HEK293 (cell line): Measurements from ENCODE around the gene CTDSP2.
"Not testable (repeated sequence)": the region's sequence is repeated elsewhere in the genome, so short reads cannot be mapped to it uniquely, and the experiment has no call there.

Experiments
- CTCF ChIA-PET: fragments of 350-600 bp; formaldehyde crosslinking; extraction: SDS; loops from one replicate; lab custom pipeline; 2021; ENCODE audit warnings: antibody characterized with exemption; lab: Yijun Ruan, JAX
- POLR2A ChIA-PET: fragments of 300-600 bp; formaldehyde crosslinking; extraction: SDS; loops from one replicate; lab custom pipeline; 2020; ENCODE audit warnings: antibody characterized with exemption, inconsistent platforms; lab: Yijun Ruan, JAX
- H3K27ac ChIP-seq: fragments of 200-500 bp; sonication (Bioruptor generic); 2 replicates; pipeline ENCODE4 v1.5.1; 2014; ENCODE audit warnings: low read depth, low read length, control low read depth, inconsistent platforms; ENCODE audit errors: extremely low read depth
- H3K36me3 ChIP-seq, 2 experiments: fragments of 200-500 bp in 1 of 2; sonication (Bioruptor generic) in 1 of 2; 1 replicate in 1 of 2; 2 replicates in 1 of 2; pipeline ENCODE4 v1.5.1; 2014 to 2017; ENCODE audit warnings: inconsistent platforms in 2 of 2, low read length in 2 of 2; ENCODE audit not compliant: control insufficient read depth in 2 of 2, insufficient read depth in 1 of 2
- H3K4me1 ChIP-seq: fragments of 200-500 bp; sonication (Bioruptor generic); 2 replicates; pipeline ENCODE4 v1.5.1; 2014; ENCODE audit warnings: mild to moderate bottlenecking, low read length, inconsistent platforms; ENCODE audit not compliant: control insufficient read depth, insufficient read depth
- H3K4me3 ChIP-seq: 2 replicates; pipeline ENCODE4 v1.5.1; 2011; ENCODE audit warnings: low read depth, mild to moderate bottlenecking, control low read depth, low read length, moderate library complexity
- H3K9me3 ChIP-seq: fragments of 200-500 bp; sonication (Bioruptor generic); 2 replicates; pipeline ENCODE4 v1.5.1; 2014; ENCODE audit warnings: low read depth, low read length, inconsistent platforms; ENCODE audit not compliant: control insufficient read depth, insufficient read depth
- GLIS2 ChIP-seq: fragments of 450-650 bp; formaldehyde crosslinking; IDR thresholded peaks from 2 replicates; pipeline ENCODE4 v1.5.1; 2016; ENCODE audit warnings: missing biosample characterization, missing genetic modification characterization
- SALL2 ChIP-seq: fragments of 450-650 bp; formaldehyde crosslinking; IDR thresholded peaks from 2 replicates; pipeline ENCODE4 v1.5.0; 2017; ENCODE audit warnings: missing biosample characterization, mild to moderate bottlenecking, missing genetic modification characterization, borderline replicate concordance
- ZNF596 ChIP-seq: fragments of 450-650 bp; IDR thresholded peaks from 2 replicates; pipeline ENCODE4 v1.5.0; 2018; ENCODE audit warnings: missing biosample characterization, mild to moderate bottlenecking, missing genetic modification characterization, moderate library complexity
- ZNF600 ChIP-seq: fragments of 450-650 bp; formaldehyde crosslinking; IDR thresholded peaks from 2 replicates; pipeline ENCODE4 v1.5.1; 2016; ENCODE audit warnings: missing biosample characterization, missing genetic modification characterization
- ZNF629 ChIP-seq: fragments of 450-650 bp; formaldehyde crosslinking; IDR thresholded peaks from 2 replicates; pipeline ENCODE4 v1.5.1; 2017; ENCODE audit warnings: missing biosample characterization, missing genetic modification characterization
- TF ChIP-seq, protein P1 (sequence below): fragments of 450-650 bp; formaldehyde crosslinking; IDR thresholded peaks from 2 replicates; pipeline ENCODE4 v1.5.1; 2016; ENCODE audit warnings: missing biosample characterization, missing genetic modification characterization, borderline replicate concordance
- TF ChIP-seq, protein P2 (sequence below): fragments of 450-650 bp; formaldehyde crosslinking; IDR thresholded peaks from 2 replicates; pipeline ENCODE4 v1.5.1; 2016; ENCODE audit warnings: missing biosample characterization, missing genetic modification characterization
- TF ChIP-seq, protein P3 (sequence below): fragments of 450-650 bp; formaldehyde crosslinking; IDR thresholded peaks from 2 replicates; pipeline ENCODE4 v1.5.1; 2017; ENCODE audit warnings: missing biosample characterization, mild to moderate bottlenecking, missing genetic modification characterization, moderate library complexity
- TF ChIP-seq, protein P4 (sequence below): fragments of 450-650 bp; formaldehyde crosslinking; IDR thresholded peaks from 2 replicates; pipeline ENCODE4 v1.5.1; 2016; ENCODE audit warnings: missing biosample characterization, missing genetic modification characterization, borderline replicate concordance

CTDSP2 gene

DNA sequence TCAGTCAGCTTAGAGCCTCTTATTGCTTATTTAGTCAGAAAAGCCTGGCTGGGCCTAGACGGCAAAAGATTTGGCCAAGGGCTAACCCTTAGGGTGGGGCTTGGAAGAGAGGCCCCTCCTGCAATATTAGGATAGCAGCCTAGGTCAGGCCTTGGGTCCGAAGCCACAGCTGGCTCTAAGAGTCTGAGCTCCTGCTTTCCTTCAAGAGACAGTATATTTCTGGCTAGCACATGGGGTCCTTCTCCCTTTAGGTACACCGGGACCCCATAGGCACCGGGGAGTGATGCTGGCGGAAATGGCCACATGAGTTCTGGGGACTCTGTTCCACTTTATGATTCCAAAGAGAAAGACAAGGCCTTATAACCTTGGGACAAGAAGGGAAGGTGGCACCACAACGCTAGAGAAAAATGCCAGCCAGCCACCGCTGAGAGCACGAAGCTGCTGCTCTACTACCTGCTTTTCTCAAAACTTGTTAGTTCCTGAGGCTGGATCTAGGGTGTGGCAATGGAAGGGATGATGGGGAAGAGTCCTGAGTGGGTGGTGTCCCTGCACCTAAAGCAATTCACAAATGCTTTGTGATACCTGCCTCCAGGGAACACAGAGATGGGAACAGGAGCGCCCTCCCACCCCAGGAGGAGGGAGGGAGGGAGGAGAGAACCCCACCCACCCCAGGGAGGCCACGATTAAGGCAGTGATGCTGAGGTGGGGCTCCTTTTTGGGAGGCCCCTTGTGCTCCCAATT, 24.9 kb downstream of the CTDSP2 start (continued):
- TF ChIP-seq, protein P1, sequence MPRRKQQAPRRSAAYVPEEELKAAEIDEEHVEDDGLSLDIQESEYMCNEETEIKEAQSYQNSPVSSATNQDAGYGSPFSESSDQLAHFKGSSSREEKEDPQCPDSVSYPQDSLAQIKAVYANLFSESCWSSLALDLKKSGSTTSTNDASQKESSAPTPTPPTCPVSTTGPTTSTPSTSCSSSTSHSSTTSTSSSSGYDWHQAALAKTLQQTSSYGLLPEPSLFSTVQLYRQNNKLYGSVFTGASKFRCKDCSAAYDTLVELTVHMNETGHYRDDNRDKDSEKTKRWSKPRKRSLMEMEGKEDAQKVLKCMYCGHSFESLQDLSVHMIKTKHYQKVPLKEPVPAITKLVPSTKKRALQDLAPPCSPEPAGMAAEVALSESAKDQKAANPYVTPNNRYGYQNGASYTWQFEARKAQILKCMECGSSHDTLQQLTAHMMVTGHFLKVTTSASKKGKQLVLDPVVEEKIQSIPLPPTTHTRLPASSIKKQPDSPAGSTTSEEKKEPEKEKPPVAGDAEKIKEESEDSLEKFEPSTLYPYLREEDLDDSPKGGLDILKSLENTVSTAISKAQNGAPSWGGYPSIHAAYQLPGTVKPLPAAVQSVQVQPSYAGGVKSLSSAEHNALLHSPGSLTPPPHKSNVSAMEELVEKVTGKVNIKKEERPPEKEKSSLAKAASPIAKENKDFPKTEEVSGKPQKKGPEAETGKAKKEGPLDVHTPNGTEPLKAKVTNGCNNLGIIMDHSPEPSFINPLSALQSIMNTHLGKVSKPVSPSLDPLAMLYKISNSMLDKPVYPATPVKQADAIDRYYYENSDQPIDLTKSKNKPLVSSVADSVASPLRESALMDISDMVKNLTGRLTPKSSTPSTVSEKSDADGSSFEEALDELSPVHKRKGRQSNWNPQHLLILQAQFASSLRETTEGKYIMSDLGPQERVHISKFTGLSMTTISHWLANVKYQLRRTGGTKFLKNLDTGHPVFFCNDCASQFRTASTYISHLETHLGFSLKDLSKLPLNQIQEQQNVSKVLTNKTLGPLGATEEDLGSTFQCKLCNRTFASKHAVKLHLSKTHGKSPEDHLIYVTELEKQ (tag by site-specific recombination) = no peak
- no peak for TF ChIP-seq ZNF629 (tag by site-specific recombination)
- TF ChIP-seq, protein P2, sequence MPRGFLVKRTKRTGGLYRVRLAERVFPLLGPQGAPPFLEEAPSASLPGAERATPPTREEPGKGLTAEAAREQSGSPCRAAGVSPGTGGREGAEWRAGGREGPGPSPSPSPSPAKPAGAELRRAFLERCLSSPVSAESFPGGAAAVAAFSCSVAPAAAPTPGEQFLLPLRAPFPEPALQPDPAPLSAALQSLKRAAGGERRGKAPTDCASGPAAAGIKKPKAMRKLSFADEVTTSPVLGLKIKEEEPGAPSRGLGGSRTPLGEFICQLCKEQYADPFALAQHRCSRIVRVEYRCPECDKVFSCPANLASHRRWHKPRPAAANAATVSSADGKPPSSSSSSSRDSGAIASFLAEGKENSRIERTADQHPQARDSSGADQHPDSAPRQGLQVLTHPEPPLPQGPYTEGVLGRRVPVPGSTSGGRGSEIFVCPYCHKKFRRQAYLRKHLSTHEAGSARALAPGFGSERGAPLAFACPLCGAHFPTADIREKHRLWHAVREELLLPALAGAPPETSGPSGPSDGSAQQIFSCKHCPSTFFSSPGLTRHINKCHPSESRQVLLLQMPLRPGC (tag by site-specific recombination) = no peak
- TF ChIP-seq GLIS2 (tag by site-specific recombination) = no peak
- TF ChIP-seq, protein P3, sequence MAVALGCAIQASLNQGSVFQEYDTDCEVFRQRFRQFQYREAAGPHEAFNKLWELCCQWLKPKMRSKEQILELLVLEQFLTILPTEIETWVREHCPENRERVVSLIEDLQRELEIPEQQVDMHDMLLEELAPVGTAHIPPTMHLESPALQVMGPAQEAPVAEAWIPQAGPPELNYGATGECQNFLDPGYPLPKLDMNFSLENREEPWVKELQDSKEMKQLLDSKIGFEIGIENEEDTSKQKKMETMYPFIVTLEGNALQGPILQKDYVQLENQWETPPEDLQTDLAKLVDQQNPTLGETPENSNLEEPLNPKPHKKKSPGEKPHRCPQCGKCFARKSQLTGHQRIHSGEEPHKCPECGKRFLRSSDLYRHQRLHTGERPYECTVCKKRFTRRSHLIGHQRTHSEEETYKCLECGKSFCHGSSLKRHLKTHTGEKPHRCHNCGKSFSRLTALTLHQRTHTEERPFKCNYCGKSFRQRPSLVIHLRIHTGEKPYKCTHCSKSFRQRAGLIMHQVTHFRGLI (tag by site-specific recombination) = no peak
- TF ChIP-seq, protein P4, sequence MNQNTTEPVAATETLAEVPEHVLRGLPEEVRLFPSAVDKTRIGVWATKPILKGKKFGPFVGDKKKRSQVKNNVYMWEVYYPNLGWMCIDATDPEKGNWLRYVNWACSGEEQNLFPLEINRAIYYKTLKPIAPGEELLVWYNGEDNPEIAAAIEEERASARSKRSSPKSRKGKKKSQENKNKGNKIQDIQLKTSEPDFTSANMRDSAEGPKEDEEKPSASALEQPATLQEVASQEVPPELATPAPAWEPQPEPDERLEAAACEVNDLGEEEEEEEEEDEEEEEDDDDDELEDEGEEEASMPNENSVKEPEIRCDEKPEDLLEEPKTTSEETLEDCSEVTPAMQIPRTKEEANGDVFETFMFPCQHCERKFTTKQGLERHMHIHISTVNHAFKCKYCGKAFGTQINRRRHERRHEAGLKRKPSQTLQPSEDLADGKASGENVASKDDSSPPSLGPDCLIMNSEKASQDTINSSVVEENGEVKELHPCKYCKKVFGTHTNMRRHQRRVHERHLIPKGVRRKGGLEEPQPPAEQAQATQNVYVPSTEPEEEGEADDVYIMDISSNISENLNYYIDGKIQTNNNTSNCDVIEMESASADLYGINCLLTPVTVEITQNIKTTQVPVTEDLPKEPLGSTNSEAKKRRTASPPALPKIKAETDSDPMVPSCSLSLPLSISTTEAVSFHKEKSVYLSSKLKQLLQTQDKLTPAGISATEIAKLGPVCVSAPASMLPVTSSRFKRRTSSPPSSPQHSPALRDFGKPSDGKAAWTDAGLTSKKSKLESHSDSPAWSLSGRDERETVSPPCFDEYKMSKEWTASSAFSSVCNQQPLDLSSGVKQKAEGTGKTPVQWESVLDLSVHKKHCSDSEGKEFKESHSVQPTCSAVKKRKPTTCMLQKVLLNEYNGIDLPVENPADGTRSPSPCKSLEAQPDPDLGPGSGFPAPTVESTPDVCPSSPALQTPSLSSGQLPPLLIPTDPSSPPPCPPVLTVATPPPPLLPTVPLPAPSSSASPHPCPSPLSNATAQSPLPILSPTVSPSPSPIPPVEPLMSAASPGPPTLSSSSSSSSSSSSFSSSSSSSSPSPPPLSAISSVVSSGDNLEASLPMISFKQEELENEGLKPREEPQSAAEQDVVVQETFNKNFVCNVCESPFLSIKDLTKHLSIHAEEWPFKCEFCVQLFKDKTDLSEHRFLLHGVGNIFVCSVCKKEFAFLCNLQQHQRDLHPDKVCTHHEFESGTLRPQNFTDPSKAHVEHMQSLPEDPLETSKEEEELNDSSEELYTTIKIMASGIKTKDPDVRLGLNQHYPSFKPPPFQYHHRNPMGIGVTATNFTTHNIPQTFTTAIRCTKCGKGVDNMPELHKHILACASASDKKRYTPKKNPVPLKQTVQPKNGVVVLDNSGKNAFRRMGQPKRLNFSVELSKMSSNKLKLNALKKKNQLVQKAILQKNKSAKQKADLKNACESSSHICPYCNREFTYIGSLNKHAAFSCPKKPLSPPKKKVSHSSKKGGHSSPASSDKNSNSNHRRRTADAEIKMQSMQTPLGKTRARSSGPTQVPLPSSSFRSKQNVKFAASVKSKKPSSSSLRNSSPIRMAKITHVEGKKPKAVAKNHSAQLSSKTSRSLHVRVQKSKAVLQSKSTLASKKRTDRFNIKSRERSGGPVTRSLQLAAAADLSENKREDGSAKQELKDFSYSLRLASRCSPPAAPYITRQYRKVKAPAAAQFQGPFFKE (tag by site-specific recombination) = no peak
- no peak for TF ChIP-seq ZNF596
- TF ChIP-seq ZNF600 (tag by site-specific recombination) = no peak
- TF ChIP-seq SALL2 (tag by site-specific recombination) = no peak

DNA sequence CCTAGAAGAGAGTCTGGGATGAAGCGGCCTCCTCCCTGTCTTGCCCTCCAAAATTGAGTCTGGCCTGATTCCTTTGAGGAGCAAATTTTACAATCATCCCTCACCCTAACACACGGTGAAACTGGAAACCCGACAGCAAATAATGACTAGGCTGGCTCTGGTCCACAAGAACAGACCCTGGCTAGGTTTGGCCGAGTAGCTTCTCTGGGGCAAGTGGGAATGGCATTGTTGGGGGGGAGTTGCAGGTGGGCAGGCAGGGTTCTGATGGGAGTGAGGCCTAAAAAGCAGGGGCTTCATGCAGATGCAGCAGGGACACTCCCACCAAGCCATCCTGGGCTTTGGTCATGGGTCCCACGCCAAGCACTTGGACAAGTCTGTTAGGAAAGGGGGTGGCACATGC, 25.5 kb downstream of the CTDSP2 start:
- CTCF ChIA-PET = interaction anchor here (0.6 to 1.1 kb wide), 2 partner anchors 12 to 15 kb away, joined by 4 to 7 read pairs; no protein-coding TSS in a partner anchor
- H3K4me1 ChIP-seq, H3K9me3 ChIP-seq, POLR2A ChIA-PET, H3K4me3 ChIP-seq, H3K27ac ChIP-seq: not testable (repeated sequence)
- H3K36me3 ChIP-seq = peaks cover 11 to 61% of the 10 kb centered on the region in 2 experiments; a peak in 2 of 3 replicates

DNA sequence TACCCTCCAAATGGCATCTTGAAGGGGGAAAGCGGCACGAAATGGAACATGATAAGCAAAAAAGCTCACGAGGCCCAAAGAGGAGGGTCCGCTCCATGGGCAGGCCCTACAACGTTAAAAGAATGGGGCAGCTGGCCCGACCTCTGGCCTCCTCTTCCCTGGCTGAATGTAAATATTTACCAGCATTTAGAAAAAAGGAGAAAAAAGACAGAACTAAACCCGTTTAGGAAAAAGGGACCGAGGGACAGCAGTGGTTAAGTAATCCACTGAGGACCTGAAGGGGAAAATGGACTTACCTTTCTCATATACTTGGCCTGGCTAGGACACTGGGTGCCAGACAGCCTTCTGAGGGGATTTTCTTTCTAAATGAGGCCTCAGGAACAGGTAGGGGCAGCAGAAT, 26.4 kb downstream of the CTDSP2 start:
- H3K4me1 ChIP-seq, H3K27ac ChIP-seq, H3K9me3 ChIP-seq, POLR2A ChIA-PET, CTCF ChIA-PET, H3K4me3 ChIP-seq: not testable (repeated sequence)
- peaks cover 5 to 52% of the 10 kb centered on the region in 2 experiments; a peak in 2 of 3 replicates for H3K36me3 ChIP-seq
